ENCODE measurements around the gene C15orf62.

Gene C15orf62

DNA sequence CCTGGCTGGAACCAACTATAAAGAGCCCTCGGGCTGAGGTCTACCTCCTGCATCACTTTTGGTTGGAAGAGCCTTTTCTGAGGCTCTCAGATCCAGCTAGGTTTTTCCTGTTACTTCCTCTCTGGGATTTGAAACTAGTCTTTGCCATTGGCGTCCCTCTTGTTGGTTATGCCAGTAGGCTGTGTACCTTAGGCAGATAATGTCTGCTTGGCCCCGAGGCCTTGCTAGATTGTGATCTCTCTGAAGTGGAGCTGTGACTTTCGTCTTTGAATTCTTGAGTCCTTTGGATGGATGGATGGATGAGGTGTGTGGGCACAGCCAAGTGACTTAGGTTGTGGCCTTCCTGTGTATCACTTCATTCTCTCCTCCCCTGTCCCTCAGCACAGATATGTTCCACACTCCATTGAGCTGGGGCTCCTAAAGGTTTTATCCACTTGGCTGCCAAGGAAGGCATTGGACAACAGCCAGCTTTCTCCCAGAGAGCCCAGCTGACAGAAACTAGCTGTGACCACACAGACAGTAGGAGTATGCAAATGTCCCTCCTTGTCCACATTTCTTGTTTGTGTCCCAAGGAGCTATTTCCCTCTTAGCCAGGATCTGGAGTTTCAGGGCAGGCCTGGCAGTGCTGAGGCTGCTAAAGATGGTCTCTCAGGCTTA is 45.4 kb downstream of the C15orf62 start:
- DNase-seq (ENCODE audit: low read depth, low spot score) = no peak

DNA sequence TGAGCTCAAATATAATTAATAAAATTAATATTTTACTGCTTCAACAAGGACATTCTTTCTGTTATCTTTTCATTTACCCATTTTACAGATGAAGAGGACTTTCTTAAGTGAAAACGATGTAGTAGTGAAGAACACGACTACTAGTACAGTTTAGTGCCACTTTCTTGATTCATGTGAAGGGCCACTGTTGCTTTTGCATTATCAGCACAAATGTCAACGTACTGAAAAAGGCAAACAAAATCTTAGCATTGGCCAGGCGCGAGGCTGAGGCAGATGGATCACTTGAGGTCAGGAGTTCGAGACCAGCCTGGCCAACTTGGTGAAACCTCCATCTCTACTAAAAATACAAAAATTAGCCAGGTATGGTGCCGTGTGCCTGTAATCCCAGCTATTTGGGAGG is 49.3 kb downstream of the C15orf62 start:
- no peak for DNase-seq (ENCODE audit: low read depth, low spot score)

DNA sequence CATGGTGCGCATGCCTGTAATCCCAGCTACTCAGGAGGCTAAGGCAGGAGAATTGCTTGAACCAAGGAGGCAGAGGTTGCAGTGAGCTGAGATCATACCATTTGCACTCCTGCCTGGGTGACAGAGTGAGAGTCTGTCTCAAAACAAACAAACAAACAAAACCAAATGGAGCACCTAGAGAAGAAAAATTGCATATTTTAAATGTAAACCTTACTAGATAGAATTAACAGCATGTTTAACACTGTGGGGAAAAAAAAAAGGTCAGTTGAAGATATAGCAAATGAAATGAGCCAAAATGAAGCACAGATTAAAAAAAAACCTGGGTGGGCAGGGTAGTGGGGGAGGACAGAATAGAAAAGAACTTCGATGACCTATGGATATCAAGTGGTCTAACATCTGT is 51.4 kb downstream of the C15orf62 start:
- no peak for DNase-seq (ENCODE audit: low read depth, low spot score)

All from activated CD4-positive, CD25-positive, alpha-beta regulatory T cell treated with anti-CD3 and anti-CD28 coated beads, Interleukin-2, amount 50 U/mL, for 16 hours (primary cell).